Cardiac septum (tissue), 1 donor: ENCODE data around the gene TCERG1L. TPM values are rescaled to one million over a fixed set of nuclear protein-coding genes. Genes with fewer than 3 reads are reported as not detected.
"Not testable (repeated sequence)": the region's sequence is repeated elsewhere in the genome, so short reads cannot be mapped to it uniquely, and the experiment has no call there.

Source experiments
- DNase-seq: peaks from one replicate; pipeline ENCODE4 v3.0.0-alpha.2; 2020; ENCODE audit warnings: low spot score
- intact Hi-C: fragments of 100-400 bp; cut with DNase I; formaldehyde crosslinking; loops from one replicate; pipeline ENCODE4 v1.14.0; 2022
- total RNA-seq: library from RNA; stranded (reverse); fragmentation: NEBNext Ultra II Directional; extraction: Animal tissue kit (Norgen Biotek cat#: 25700); gene quantifications from one replicate; pipeline ENCODE4 v1.2.1, GENCODE V29; 2021
- donor health status: DM: no; HTN: no; CAD: no.

The TCERG1L gene
- total RNA-seq, 1 donor from 2014 or later, result not detected

GRCh38 chr10:131177431-131178327 lies 133.8 kb downstream of the TCERG1L start:
- DNase-seq, result peak; percentile 38
- intact Hi-C loops, result no loop called here

GRCh38 chr10:131176907-131177306 lies 134.6 kb downstream of the TCERG1L start:
- intact Hi-C loops, result no loop called here
- DNase-seq, result no peak

- intact Hi-C loops, DNase-seq: not testable (repeated sequence)
Measured at GRCh38 chr10:131176324-131176723, 135.2 kb downstream of the TCERG1L start.

- intact Hi-C loops, result no loop called here
- no peak for DNase-seq
Measured at GRCh38 chr10:131175891-131176290, 135.6 kb downstream of the TCERG1L start.

- no peak for DNase-seq
- intact Hi-C loops, result no loop called here
Measured at GRCh38 chr10:131174651-131175540, 136.6 kb downstream of the TCERG1L start.

GRCh38 chr10:131174211-131174565 lies 137.3 kb downstream of the TCERG1L start:
- intact Hi-C loops, result no loop called here
- DNase-seq, result peak; percentile 64

GRCh38 chr10:131173484-131174210 lies 137.9 kb downstream of the TCERG1L start:
- peak; percentile 35 for DNase-seq
- intact Hi-C loops, result no loop called here

- peak; percentile 58 for DNase-seq
- intact Hi-C loops, result no loop called here
Measured at GRCh38 chr10:131172433-131172832, 139.1 kb downstream of the TCERG1L start.

- peak; percentile 39 for DNase-seq
- intact Hi-C loops, result no loop called here
Measured at GRCh38 chr10:131169146-131169545, 142.4 kb downstream of the TCERG1L start.

- intact Hi-C loops, result no loop called here
- DNase-seq, result peak; percentile 53
Measured at GRCh38 chr10:131168238-131168875, 143.2 kb downstream of the TCERG1L start.

- intact Hi-C loops, result no loop called here
Measured at GRCh38 chr10:131167036-131167860, 144.3 kb downstream of the TCERG1L start.

GRCh38 chr10:131166486-131166885 lies 145.0 kb downstream of the TCERG1L start:
- peak; percentile 49 for DNase-seq
- intact Hi-C loops, result no loop called here

More at GRCh38 chr10:131167036-131167860, 144.3 kb downstream of the TCERG1L start:
- peak; percentile 69 for DNase-seq

GRCh38 chr10:131165092-131165491 lies 146.4 kb downstream of the TCERG1L start:
- intact Hi-C loops, result no loop called here

GRCh38 chr10:131162866-131163843 lies 148.4 kb downstream of the TCERG1L start:
- intact Hi-C loops, result no loop called here
- peak; percentile 63 for DNase-seq

More at GRCh38 chr10:131165092-131165491, 146.4 kb downstream of the TCERG1L start:
- peak; percentile 53 for DNase-seq

- peak; percentile 62 for DNase-seq
- intact Hi-C loops, result no loop called here
Measured at GRCh38 chr10:131162211-131162610, 149.3 kb downstream of the TCERG1L start.

- intact Hi-C loops, result no loop called here
- peak; percentile 46 for DNase-seq
Measured at GRCh38 chr10:131161087-131161486, 150.4 kb downstream of the TCERG1L start.

- intact Hi-C loops, result no loop called here
- DNase-seq, result no peak
Measured at GRCh38 chr10:131160219-131160875, 151.2 kb downstream of the TCERG1L start.
